ENCODE results near the gene SDHA. TPM values are rescaled to one million over a fixed set of nuclear protein-coding genes. Genes with fewer than 3 reads are reported as not detected.
"Not testable (repeated sequence)": the region's sequence is repeated elsewhere in the genome, so short reads cannot be mapped to it uniquely, and the experiment has no call there.

SDHA gene
- polyA plus RNA-seq, 2 donors, result 43.7 to 63.1 TPM

DNA sequence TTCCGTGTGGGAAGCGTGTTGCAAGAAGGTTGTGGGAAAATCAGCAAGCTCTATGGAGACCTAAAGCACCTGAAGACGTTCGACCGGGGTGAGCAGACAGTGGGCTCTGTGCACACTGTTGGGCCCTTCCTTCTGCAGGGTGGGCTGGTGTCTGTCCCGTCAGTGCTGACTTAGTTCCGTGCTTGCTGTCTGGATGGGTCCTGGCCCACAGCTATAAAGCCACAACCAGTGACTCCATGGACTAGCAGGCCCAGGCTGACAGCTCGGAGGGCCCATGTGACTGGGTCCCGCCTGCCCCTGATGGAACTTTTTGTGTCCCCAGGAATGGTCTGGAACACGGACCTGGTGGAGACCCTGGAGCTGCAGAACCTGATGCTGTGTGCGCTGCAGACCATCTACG, 32.9 kb downstream of the SDHA start:
- WGBS, 2 donors, result 93 to 97% methylated on average over 7 to 10 of the region's 12 CpGs
- H3K36me3 ChIP-seq (ENCODE audit: control insufficient read depth in 2 of 2, insufficient read depth in 2 of 2, low read length in 1 of 2); H3K27me3 ChIP-seq (ENCODE audit: control insufficient read depth in 1 of 2, insufficient read depth in 2 of 2, low read length in 2 of 2); H3K9me3 ChIP-seq (ENCODE audit: control insufficient read depth in 2 of 2, insufficient read depth in 1 of 2, low read depth in 1 of 2, low read length in 1 of 2); H3K4me1 ChIP-seq (ENCODE audit: control insufficient read depth in 2 of 2, insufficient read depth in 2 of 2, low read length in 1 of 2); H3K27ac ChIP-seq (ENCODE audit: low read depth in 2 of 2, low read length in 1 of 2); H3K4me3 ChIP-seq (ENCODE audit: low read depth in 1 of 2, low read length in 2 of 2): not testable (repeated sequence)

DNA sequence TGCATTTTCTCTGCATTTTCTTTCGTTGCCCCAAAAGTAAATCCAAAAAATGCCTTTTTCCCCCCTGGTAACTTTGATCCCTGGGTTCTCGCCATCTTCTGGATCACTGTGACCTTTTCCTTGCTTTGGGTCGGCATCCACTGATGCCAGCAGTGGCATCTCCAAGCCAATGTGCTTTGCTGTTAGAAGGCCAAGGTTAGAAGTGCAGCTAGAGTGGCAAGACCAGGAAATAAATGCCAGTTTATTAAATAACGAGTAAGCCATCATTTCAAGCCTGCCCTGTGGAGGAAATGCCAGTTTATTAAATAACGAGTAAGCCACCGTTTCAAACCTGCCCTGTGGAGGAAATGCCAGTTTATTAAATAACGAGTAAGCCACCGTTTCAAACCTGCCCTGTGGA, 33.4 kb downstream of the SDHA start:
- not testable (repeated sequence) for H3K27ac ChIP-seq (ENCODE audit: low read depth in 2 of 2, low read length in 1 of 2); H3K27me3 ChIP-seq (ENCODE audit: control insufficient read depth in 1 of 2, insufficient read depth in 2 of 2, low read length in 2 of 2); H3K4me1 ChIP-seq (ENCODE audit: control insufficient read depth in 2 of 2, insufficient read depth in 2 of 2, low read length in 1 of 2); H3K9me3 ChIP-seq (ENCODE audit: control insufficient read depth in 2 of 2, insufficient read depth in 1 of 2, low read depth in 1 of 2, low read length in 1 of 2); H3K36me3 ChIP-seq (ENCODE audit: control insufficient read depth in 2 of 2, insufficient read depth in 2 of 2, low read length in 1 of 2); H3K4me3 ChIP-seq (ENCODE audit: low read depth in 1 of 2, low read length in 2 of 2)
- 58 to 59% methylated on average over 8 of the region's 8 CpGs for WGBS, 2 donors

DNA sequence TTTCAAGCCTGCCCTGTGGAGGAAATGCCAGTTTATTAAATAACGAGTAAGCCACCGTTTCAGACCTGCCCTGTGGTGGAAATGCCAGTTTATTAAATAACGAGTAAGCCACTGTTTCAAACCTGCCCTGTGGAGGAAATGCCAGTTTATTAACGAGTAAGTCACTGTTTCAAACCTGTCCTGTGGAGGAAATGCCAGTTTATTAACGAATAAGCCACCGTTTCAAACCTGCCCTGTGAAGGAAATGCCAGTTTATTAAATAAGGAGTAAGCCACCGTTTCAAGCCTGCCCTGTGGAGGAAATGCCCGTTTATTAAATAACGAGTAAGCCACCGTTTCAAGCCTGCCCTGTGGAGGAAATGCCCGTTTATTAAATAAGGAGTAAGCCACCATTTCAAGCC, 33.9 kb downstream of the SDHA start:
- H3K27ac ChIP-seq (ENCODE audit: low read depth in 2 of 2, low read length in 1 of 2), result peak overlapping the region; percentile 51 to 74
- not testable (repeated sequence) for H3K4me3 ChIP-seq (ENCODE audit: low read depth in 1 of 2, low read length in 2 of 2); H3K9me3 ChIP-seq (ENCODE audit: control insufficient read depth in 2 of 2, insufficient read depth in 1 of 2, low read depth in 1 of 2, low read length in 1 of 2); H3K27me3 ChIP-seq (ENCODE audit: control insufficient read depth in 1 of 2, insufficient read depth in 2 of 2, low read length in 2 of 2); H3K36me3 ChIP-seq (ENCODE audit: control insufficient read depth in 2 of 2, insufficient read depth in 2 of 2, low read length in 1 of 2); H3K4me1 ChIP-seq (ENCODE audit: control insufficient read depth in 2 of 2, insufficient read depth in 2 of 2, low read length in 1 of 2)
- WGBS, 2 donors, result 44 to 45% methylated on average over 11 of the region's 11 CpGs

DNA sequence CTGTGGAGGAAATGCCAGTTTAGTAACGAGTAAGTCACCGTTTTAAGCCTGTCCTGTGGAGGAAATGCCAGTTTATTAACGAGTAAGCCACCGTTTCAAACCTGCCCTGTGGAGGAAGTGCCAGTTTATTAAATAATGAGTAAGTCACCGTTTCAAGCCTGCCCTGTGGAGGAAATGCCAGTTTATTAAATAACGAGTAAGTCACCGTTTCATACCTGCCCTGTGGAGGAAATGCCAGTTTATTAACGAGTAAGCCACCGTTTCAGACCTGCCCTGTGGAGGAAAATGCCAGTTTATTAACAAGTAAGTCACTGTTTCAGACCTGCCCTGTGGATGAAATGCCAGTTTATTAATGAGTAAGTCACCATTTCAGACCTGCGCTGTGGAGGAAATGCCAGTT, 34.4 kb downstream of the SDHA start:
- 43 to 44% methylated on average over 10 of the region's 10 CpGs for WGBS, 2 donors
- Histone ChIP-seq H3K36me3 (ENCODE audit: control insufficient read depth in 2 of 2, insufficient read depth in 2 of 2, low read length in 1 of 2) (peaks cover 0 to 14% of the 10 kb centered on the region in 2 donors), H3K9me3 (ENCODE audit: control insufficient read depth in 2 of 2, insufficient read depth in 1 of 2, low read depth in 1 of 2, low read length in 1 of 2) (no peaks in the 10 kb centered on the region), H3K27ac (ENCODE audit: low read depth in 2 of 2, low read length in 1 of 2) (peak overlapping the region; percentile 51 to 74), H3K4me3 (ENCODE audit: low read depth in 1 of 2, low read length in 2 of 2) (no peak overlapping the region), H3K27me3 (ENCODE audit: control insufficient read depth in 1 of 2, insufficient read depth in 2 of 2, low read length in 2 of 2) (no peaks in the 10 kb centered on the region), H3K4me1 (ENCODE audit: control insufficient read depth in 2 of 2, insufficient read depth in 2 of 2, low read length in 1 of 2) (no peaks in the 10 kb centered on the region)

DNA sequence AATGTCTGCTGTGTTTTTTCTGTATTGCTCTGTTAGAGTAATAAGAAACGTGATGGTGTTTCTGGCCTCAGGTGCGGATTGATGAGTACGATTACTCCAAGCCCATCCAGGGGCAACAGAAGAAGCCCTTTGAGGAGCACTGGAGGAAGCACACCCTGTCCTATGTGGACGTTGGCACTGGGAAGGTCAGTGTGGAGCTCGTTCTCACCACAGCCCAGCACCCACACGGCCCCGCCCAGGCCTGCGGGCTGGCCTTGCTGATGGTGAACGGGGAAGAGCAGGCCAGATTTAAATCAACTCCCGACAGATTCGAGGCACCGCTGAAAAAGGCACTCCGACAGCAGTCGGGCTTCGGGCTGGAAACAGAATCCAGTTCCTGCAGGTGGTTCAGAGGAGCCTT, 36.2 kb downstream of the SDHA start:
- peaks cover 0 to 16% of the 10 kb centered on the region in 2 donors for H3K36me3 ChIP-seq (ENCODE audit: control insufficient read depth in 2 of 2, insufficient read depth in 2 of 2, low read length in 1 of 2)
- not testable (repeated sequence) for H3K27me3 ChIP-seq (ENCODE audit: control insufficient read depth in 1 of 2, insufficient read depth in 2 of 2, low read length in 2 of 2); H3K27ac ChIP-seq (ENCODE audit: low read depth in 2 of 2, low read length in 1 of 2)

DNA sequence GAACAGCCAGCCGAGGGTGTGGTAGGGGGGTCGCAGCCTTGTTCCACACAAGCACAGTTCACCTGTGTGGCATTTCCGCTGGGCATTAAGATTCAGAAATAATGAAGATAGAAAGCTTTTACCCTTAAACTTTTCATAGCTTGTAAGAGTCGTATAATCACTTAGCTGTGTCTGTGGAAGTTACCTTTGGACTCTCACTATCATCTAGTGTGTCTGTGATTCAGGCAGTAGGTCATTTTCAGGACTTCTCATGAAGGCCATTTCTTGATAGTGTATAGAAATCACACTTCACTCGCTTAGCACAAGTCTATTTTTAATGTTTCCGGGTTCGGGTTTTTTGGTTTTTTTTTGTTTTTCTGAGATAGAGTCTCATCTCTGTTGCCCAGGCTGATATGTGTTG, 37.0 kb downstream of the SDHA start:
- H3K9me3 ChIP-seq (ENCODE audit: control insufficient read depth in 2 of 2, insufficient read depth in 1 of 2, low read depth in 1 of 2, low read length in 1 of 2); H3K27me3 ChIP-seq (ENCODE audit: control insufficient read depth in 1 of 2, insufficient read depth in 2 of 2, low read length in 2 of 2); H3K4me1 ChIP-seq (ENCODE audit: control insufficient read depth in 2 of 2, insufficient read depth in 2 of 2, low read length in 1 of 2); H3K27ac ChIP-seq (ENCODE audit: low read depth in 2 of 2, low read length in 1 of 2); H3K4me3 ChIP-seq (ENCODE audit: low read depth in 1 of 2, low read length in 2 of 2): not testable (repeated sequence)
- WGBS, 2 donors, result 82 to 96% methylated on average over 7 of the region's 7 CpGs
- peaks cover 0 to 16% of the 10 kb centered on the region in 2 donors for H3K36me3 ChIP-seq (ENCODE audit: control insufficient read depth in 2 of 2, insufficient read depth in 2 of 2, low read length in 1 of 2)

More for the DNA sequence above, 36.2 kb downstream of the SDHA start:
- not testable (repeated sequence) for H3K4me3 ChIP-seq (ENCODE audit: low read depth in 1 of 2, low read length in 2 of 2); H3K9me3 ChIP-seq (ENCODE audit: control insufficient read depth in 2 of 2, insufficient read depth in 1 of 2, low read depth in 1 of 2, low read length in 1 of 2); H3K4me1 ChIP-seq (ENCODE audit: control insufficient read depth in 2 of 2, insufficient read depth in 2 of 2, low read length in 1 of 2)
- 90 to 95% methylated on average over 12 to 14 of the region's 15 CpGs for WGBS, 2 donors

DNA sequence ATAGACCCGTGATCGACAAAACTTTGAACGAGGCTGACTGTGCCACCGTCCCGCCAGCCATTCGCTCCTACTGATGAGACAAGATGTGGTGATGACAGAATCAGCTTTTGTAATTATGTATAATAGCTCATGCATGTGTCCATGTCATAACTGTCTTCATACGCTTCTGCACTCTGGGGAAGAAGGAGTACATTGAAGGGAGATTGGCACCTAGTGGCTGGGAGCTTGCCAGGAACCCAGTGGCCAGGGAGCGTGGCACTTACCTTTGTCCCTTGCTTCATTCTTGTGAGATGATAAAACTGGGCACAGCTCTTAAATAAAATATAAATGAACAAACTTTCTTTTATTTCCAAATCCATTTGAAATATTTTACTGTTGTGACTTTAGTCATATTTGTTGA, 38.2 kb downstream of the SDHA start:
- H3K27me3 ChIP-seq (ENCODE audit: control insufficient read depth in 1 of 2, insufficient read depth in 2 of 2, low read length in 2 of 2); H3K4me1 ChIP-seq (ENCODE audit: control insufficient read depth in 2 of 2, insufficient read depth in 2 of 2, low read length in 1 of 2); H3K9me3 ChIP-seq (ENCODE audit: control insufficient read depth in 2 of 2, insufficient read depth in 1 of 2, low read depth in 1 of 2, low read length in 1 of 2); H3K27ac ChIP-seq (ENCODE audit: low read depth in 2 of 2, low read length in 1 of 2); H3K4me3 ChIP-seq (ENCODE audit: low read depth in 1 of 2, low read length in 2 of 2): not testable (repeated sequence)
- 76 to 96% methylated on average over 8 of the region's 8 CpGs for WGBS, 2 donors
- H3K36me3 ChIP-seq (ENCODE audit: control insufficient read depth in 2 of 2, insufficient read depth in 2 of 2, low read length in 1 of 2), result peaks cover 0 to 16% of the 10 kb centered on the region in 2 donors

DNA sequence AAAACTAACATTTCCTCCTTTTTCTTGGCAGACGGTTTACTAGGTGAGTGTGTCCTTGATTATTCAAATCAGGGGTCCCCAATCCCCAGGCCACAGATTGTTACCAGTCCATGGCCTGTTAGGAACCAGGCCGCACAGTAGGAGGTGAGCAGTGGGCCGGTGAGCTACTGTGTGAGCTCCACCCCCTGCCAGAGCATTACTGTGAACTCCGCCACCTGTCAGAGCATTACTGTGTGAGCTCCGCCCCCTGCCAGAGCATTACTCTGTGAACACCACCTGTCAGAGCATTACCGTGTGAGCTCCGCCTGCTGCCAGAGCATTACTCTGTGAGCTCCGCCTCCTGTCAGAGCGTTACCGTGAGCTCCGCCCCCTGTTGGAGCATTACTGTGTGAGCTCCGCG, 39.0 kb downstream of the SDHA start:
- Histone ChIP-seq H3K9me3 (ENCODE audit: control insufficient read depth in 2 of 2, insufficient read depth in 1 of 2, low read depth in 1 of 2, low read length in 1 of 2) (peaks cover 0 to 8% of the 10 kb centered on the region in 2 donors), H3K36me3 (ENCODE audit: control insufficient read depth in 2 of 2, insufficient read depth in 2 of 2, low read length in 1 of 2) (peaks cover 0 to 16% of the 10 kb centered on the region in 2 donors), H3K27ac (ENCODE audit: low read depth in 2 of 2, low read length in 1 of 2) (no peak overlapping the region), H3K4me3 (ENCODE audit: low read depth in 1 of 2, low read length in 2 of 2) (no peak overlapping the region), H3K4me1 (ENCODE audit: control insufficient read depth in 2 of 2, insufficient read depth in 2 of 2, low read length in 1 of 2) (no peaks in the 10 kb centered on the region), H3K27me3 (ENCODE audit: control insufficient read depth in 1 of 2, insufficient read depth in 2 of 2, low read length in 2 of 2) (no peaks in the 10 kb centered on the region)
- WGBS, 2 donors, result 89 to 97% methylated on average over 13 of the region's 13 CpGs

DNA sequence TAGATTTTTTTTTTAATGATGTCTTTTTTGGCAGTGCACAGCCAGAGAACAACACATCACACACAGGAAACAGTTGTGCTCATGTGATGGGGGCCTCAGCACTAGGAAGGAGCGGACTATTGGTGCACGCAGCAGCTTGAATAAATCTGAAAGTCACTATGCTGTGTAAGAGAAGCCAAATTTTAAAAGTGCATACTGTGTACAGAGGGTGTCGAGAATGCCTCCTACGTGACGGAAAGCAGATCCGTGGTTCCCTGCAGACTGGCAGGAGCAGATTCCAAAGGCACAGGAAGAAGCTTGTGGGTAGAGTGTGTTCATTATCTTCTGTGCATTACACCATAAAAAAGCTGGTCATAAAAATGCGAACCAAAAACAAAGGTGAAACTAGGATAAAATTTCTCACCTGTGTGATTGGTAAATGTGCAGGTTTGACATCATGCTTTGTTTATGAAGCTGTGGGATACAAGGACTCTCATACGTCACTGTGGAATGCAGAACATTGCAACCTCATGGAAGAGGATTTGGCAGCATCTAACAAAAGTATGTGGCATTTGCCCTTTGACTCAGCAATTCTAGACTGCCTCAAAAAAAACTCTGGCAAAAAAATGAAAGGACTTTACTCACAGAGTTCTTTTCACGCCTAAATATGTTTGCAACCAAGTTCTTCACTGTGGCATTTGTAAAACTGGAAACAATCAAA, 45.3 kb downstream of the SDHA start:
- not testable (repeated sequence) for H3K4me3 ChIP-seq (ENCODE audit: low read depth in 1 of 2, low read length in 2 of 2); H3K27ac ChIP-seq (ENCODE audit: low read depth in 2 of 2, low read length in 1 of 2); H3K27me3 ChIP-seq (ENCODE audit: control insufficient read depth in 1 of 2, insufficient read depth in 2 of 2, low read length in 2 of 2); H3K4me1 ChIP-seq (ENCODE audit: control insufficient read depth in 2 of 2, insufficient read depth in 2 of 2, low read length in 1 of 2); H3K9me3 ChIP-seq (ENCODE audit: control insufficient read depth in 2 of 2, insufficient read depth in 1 of 2, low read depth in 1 of 2, low read length in 1 of 2); H3K36me3 ChIP-seq (ENCODE audit: control insufficient read depth in 2 of 2, insufficient read depth in 2 of 2, low read length in 1 of 2)
- WGBS, 2 donors, result 82 to 83% methylated on average over 9 of the region's 9 CpGs

DNA sequence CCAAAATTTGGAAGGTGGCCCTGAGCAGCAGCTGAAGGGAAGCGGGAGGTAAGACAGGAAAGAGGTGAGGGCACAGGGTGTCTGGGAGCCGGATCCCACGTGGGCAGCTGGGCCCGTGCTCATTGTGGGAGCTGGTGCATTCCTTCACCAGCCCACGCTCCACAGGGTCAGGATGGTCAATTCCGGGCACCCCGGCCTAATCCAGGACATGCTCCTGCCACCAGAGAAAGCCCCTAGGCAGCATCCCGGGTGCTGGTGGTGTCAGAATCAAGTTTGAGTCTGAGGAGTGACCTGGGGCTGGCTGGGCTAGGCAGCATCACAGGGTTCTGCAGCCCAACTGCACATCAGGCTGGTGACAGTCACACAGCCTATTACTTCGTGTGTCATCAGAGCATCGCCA, 46.2 kb downstream of the SDHA start:
- Histone ChIP-seq H3K4me1 (ENCODE audit: control insufficient read depth in 2 of 2, insufficient read depth in 2 of 2, low read length in 1 of 2) (no peaks in the 10 kb centered on the region), H3K27ac (ENCODE audit: low read depth in 2 of 2, low read length in 1 of 2) (no peak overlapping the region), H3K4me3 (ENCODE audit: low read depth in 1 of 2, low read length in 2 of 2) (no peak overlapping the region), H3K36me3 (ENCODE audit: control insufficient read depth in 2 of 2, insufficient read depth in 2 of 2, low read length in 1 of 2) (peaks cover 0 to 8% of the 10 kb centered on the region in 2 donors), H3K27me3 (ENCODE audit: control insufficient read depth in 1 of 2, insufficient read depth in 2 of 2, low read length in 2 of 2) (no peaks in the 10 kb centered on the region), H3K9me3 (ENCODE audit: control insufficient read depth in 2 of 2, insufficient read depth in 1 of 2, low read depth in 1 of 2, low read length in 1 of 2) (no peaks in the 10 kb centered on the region)
- WGBS, 2 donors, result 83 to 92% methylated on average over 10 of the region's 10 CpGs

Data from esophagus (tissue), 2 donors.